Nucleus accumbens (tissue), 56 donors: Measurements from ENCODE around the gene GPATCH2.
A peak's percentile ranks its signal among the peaks of the same experiment; 100 is the strongest.

ENCODE experiments used
- DNase-seq, 56 donors: peaks; one replicate each; lab custom pipeline; 2025; lab: John Stamatoyannopoulos, UW

The GPATCH2 gene

GRCh38 chr1:217630711-217631591 is at the start of gene GPATCH2, which contains the start of gene SPATA17:
Gene GPATCH2, minus strand, starts transcription at chr1:217631090. Its CDS starts 119 bp downstream, at chr1:217630971.
Gene SPATA17, plus strand, starts transcription at chr1:217631344. Its CDS starts 35 bp downstream, at chr1:217631379.
- peak in 55 of 56 donors; percentile 6 to 86 (median 68) for DNase-seq

GRCh38 chr1:217674028-217674729 is 43.3 kb upstream of the GPATCH2 start:
- peak in 2 of 56 donors; percentile 1 for DNase-seq

DNA sequence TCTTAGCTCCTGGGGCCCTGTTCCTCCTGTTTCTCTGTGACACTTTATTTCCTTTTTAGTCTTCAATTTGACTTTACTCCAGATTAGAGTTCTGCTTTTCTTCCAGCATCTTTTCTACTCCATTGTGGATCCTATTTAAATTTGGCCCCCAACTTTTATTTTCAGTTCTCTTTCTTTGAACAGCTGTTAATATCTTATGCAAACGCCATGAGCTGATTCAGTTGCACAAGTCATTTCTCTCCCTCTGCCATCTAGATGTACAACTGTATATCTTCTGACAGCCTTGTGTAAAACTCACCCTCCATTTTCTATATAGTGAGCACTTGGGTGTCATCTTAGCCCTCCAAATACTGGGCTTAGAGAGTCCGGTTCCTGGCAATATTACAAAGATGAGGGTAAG is 42.5 kb upstream of the GPATCH2 start:
- DNase-seq = no peak

- DNase-seq = no peak
Measured at GRCh38 chr1:217668351-217668940, 37.6 kb upstream of the GPATCH2 start.

- no peak for DNase-seq
Measured at GRCh38 chr1:217661407-217661806, 30.5 kb upstream of the GPATCH2 start.

- no peak for DNase-seq
Measured at GRCh38 chr1:217660353-217661062, 29.6 kb upstream of the GPATCH2 start.

GRCh38 chr1:217650674-217651073 is 19.8 kb upstream of the GPATCH2 start:
- DNase-seq = no peak

GRCh38 chr1:217647791-217648190 is 16.9 kb upstream of the GPATCH2 start:
- DNase-seq = no peak

DNA sequence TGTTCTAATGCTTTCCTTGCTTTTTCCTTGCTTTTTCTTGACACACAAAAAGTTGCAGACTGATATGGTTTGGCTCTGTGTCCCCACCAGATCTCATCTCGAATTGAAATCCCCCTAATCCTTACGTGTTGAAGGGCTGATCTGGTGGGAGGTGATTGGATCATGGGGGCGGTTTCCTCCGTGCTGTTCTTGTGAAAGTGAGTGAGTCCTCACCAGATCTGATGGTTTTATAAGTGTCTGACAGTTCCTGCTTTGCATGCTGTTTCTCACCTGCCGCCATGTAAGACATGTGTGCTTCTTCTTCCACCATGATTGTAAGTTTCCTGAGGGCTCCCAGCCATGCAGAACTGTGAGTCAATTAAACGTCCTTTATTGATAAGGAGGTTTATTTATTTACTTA is 11.6 kb upstream of the GPATCH2 start:
- no peak for DNase-seq

DNA sequence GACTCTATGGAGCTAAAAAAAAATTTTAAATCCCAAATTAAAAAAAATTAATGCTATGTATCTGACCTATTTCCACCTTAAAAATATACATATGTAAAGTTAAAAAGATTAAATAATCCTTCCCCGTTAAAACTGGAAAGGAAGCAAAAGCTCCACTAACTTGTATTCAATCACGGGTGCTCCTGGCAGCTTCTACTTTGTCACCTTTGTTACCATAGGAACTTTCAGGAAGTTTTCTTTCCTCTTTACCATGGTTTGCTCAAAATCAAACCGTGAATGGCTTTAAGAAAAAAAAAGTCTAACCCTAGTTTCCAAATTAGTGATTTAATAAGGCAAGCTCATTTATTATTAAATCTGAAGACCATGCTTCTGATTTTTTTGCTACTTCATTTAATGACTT is 3.5 kb downstream of the GPATCH2 start:
- DNase-seq = no peak

- no peak for DNase-seq
Measured at GRCh38 chr1:217626321-217626720, 4.6 kb downstream of the GPATCH2 start.

GRCh38 chr1:217622042-217622441 is 8.8 kb downstream of the GPATCH2 start:
- DNase-seq = no peak

DNA sequence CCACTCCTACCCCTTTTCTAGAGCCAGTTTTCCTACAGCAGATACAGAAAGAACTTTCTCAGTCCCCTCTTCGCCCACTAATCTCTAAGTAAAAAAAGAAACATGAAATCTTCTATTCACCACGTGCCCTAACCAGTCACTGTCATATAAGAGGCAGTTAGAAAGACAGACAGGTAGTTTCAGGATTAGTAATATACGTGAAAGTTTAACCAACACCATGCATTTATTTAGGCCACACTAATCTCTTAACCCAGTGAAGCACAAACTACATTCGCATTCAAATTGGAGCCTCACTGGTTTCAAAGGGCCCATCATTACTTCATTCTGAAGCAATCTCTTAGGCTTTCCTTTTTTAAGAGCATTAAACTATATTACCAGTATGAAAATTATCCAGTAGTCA is 10.1 kb downstream of the GPATCH2 start:
- no peak for DNase-seq

DNA sequence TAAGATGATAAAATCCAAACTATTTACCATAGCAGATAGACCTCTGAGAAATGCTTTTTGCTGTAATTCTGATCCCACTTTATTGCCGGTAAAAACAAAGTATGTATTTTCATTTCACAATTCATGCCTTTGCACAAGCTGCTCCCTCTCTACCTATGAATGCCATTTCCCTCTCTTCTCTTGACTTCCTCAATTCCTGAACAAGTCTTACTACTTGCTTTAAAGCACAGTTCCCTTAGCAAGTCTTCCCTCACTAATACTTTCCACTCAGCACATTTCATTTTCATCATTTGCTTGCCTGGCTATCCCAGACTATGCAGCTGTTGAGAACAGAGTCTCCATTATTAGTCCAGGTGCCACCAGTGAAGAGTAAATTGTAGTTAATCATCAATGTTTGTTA is 13.8 kb downstream of the GPATCH2 start:
- no peak for DNase-seq

DNA sequence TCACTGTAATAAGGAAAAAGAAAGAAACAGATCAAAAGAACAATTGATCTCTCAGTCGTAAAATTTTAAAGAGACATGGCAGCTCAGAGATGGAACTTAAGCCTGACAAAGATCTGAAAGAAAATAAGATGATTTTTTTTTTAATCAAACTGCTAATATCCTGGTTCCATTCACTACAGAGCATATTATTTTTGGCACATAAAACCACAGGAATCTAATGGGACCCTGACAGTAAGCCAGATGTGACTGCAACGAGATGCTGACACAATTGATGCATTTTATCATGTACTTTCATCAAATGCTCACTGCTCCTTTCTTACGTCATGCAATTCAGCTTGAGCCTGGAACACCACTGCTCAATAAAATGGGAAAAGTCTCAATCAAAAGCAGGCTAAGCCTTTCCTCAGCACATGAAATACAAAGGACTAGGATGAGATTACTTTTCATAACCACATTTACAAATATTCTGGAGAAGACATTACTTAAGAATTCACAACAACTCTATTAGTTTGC is 16.6 kb downstream of the GPATCH2 start:
- DNase-seq = no peak

DNA sequence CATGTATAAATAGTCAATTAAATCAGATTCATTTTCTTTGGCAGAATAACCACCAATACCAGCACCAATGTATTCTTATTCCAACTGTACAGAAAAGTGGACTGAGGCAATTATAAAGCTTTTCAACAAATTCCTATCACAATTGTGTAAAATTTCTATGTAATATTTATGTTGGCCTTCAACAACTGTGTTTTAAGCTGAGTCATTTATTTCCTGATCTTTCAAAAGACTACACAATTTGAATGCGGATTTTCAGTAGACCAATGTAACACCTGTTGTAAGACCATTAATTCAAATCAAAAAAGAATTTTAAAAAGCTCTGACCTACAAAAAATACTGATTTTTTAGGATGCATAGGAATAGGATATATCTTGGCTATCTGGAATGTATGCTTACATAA is 25.5 kb downstream of the GPATCH2 start:
- no peak for DNase-seq

DNA sequence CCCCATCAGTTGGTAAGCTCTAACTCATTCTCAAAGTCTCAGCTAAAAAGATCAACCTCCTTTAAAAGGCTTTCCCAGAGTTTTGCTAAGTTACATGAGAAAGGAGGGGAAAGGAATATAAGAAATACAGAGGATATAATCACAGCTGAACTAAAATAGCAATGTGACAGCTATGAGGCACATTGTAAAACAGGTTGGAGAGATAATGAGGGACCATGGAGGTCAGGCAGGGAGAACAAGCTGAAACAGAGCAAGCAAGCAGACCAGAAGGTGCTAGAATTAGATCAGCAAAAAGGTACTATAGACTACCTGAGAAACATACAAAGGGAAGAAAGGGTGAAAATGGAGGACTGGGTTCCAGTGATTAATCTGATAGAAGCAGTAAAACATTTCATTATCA is 28.5 kb downstream of the GPATCH2 start:
- no peak for DNase-seq

GRCh38 chr1:217599154-217599553 is 31.7 kb downstream of the GPATCH2 start:
- DNase-seq = no peak

- no peak for DNase-seq
Measured at GRCh38 chr1:217590598-217590997, 40.3 kb downstream of the GPATCH2 start.

DNA sequence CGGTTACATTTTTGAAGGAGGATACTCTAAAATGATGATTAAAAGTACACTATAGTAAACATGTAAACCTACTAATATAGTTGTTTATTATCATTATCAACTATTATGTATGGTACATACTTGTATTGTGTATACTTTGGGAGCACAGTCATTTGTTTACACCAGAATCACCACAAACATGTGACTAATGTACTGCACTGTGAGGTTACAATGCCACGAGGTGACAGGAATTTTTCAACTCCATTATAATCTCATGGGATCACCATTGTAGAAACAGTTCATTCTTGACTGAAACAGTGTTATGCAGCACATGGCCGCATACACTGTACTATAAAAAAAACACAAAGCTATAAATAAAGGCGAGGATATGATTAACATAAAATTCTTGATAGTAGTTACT is 44.3 kb downstream of the GPATCH2 start:
- no peak for DNase-seq
